GM12891 (cell line): ENCODE measurements around the gene NGB.

Source experiments
- PAX5 ChIP-seq: IDR thresholded peaks from 2 replicates; pipeline ENCODE4 v1.6.1; 2011; ENCODE audit warnings: low read length, moderate library complexity, mild to moderate bottlenecking; ENCODE audit not compliant: insufficient read depth, severe bottlenecking
- POLR2A ChIP-seq: IDR thresholded peaks from 2 replicates; pipeline ENCODE4 v1.6.1; 2011; ENCODE audit warnings: low read depth, low read length, control low read depth
- POLR2AphosphoS5 ChIP-seq: IDR thresholded peaks from 2 replicates; pipeline ENCODE4 v1.6.1; 2011; ENCODE audit warnings: low read depth, low read length, control low read depth
- POU2F2 ChIP-seq: IDR thresholded peaks from 2 replicates; pipeline ENCODE4 v1.6.1; 2011; ENCODE audit warnings: low read depth, mild to moderate bottlenecking, control low read depth, low read length, moderate library complexity
- SPI1 ChIP-seq: IDR thresholded peaks from 2 replicates; pipeline ENCODE4 v1.6.1; 2011; ENCODE audit warnings: low read depth, low read length, control low read depth
- TAF1 ChIP-seq: IDR thresholded peaks from 2 replicates; pipeline ENCODE4 v1.6.1; 2011; ENCODE audit warnings: low read depth, low read length, control low read depth

- no peak for TF ChIP-seq POLR2A
- no peak for TF ChIP-seq TAF1
- TF ChIP-seq POLR2AphosphoS5, result no peak
- no peak for TF ChIP-seq SPI1
- TF ChIP-seq PAX5, result no peak
- no peak for TF ChIP-seq POU2F2
Measured at GRCh38 chr14:77228056-77228455, 43.0 kb downstream of the NGB start.
